ENCODE data around the gene MAGI2.

DNA sequence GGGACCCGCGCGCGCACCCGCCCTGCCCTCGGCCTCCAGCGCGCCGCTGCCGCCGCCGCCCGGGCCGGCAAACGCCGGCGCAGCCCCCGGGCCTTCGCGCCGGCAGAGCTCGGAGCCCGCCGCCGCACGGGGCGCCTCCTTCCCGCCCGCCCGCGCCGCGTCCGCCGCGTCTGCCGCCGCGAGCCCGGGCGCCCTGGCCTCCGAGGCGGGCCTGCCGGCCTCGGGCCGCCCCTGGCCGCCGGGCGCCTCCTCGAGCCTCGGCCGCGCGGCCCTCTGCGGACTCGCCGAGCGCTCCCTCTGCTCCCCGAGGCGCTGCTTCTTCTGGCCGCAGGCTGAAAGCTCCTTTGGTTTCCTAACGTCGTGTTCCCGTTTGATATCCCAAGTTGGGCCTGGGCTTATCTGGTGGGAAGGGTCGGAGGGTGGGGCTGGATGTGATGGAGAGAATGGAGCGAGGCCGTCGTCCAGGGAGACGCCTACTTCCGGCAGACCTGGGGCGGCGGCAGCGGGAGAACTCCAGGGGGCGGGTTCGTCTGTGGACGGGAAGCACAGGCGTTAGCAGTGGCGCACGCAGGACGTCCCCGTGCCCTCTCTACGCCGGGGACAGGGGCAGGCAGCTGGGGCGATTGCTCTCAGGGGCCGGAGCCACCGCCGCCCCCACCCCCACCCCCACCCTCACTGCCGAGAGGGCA lies 1433.9 kb downstream of the MAGI2 start:
- TF ChIP-seq CTCF (IDR thresholded peaks at IDR 0.05; ENCODE audit: low read depth, low read length, poor library complexity, severe bottlenecking) (no peak), EZH2phosphoT487 (IDR thresholded peaks at IDR 0.05; ENCODE audit: borderline replicate concordance, low read length) (no peak)
